WTC11 (cell line): Measurements from ENCODE around the gene CACNA2D3.

ENCODE experiments used
- CREB1 ChIP-seq: sonication (generic); formaldehyde crosslinking; IDR thresholded peaks from 2 replicates; pipeline ENCODE4 v1.8.0; 2023; ENCODE audit warnings: mild to moderate bottlenecking, missing genetic modification reagents
- FOXP1 ChIP-seq: sonication (generic); formaldehyde crosslinking; IDR thresholded peaks from 2 replicates; pipeline ENCODE4 v1.8.0; 2022; ENCODE audit warnings: missing genetic modification reagents, mild to moderate bottlenecking, moderate library complexity, borderline replicate concordance
- TF ChIP-seq, protein P1 (sequence below): fragments of 200-600 bp; IDR thresholded peaks from 2 replicates; pipeline ENCODE4 v1.8.0; 2022; ENCODE audit warnings: antibody characterized with exemption

GRCh38 chr3:55074796-55075195 is 952.4 kb downstream of the CACNA2D3 start:
- TF ChIP-seq CREB1 (CRISPR knock-in tag) (no peak), FOXP1 (CRISPR knock-in tag) (no peak)
- TF ChIP-seq, protein P1, sequence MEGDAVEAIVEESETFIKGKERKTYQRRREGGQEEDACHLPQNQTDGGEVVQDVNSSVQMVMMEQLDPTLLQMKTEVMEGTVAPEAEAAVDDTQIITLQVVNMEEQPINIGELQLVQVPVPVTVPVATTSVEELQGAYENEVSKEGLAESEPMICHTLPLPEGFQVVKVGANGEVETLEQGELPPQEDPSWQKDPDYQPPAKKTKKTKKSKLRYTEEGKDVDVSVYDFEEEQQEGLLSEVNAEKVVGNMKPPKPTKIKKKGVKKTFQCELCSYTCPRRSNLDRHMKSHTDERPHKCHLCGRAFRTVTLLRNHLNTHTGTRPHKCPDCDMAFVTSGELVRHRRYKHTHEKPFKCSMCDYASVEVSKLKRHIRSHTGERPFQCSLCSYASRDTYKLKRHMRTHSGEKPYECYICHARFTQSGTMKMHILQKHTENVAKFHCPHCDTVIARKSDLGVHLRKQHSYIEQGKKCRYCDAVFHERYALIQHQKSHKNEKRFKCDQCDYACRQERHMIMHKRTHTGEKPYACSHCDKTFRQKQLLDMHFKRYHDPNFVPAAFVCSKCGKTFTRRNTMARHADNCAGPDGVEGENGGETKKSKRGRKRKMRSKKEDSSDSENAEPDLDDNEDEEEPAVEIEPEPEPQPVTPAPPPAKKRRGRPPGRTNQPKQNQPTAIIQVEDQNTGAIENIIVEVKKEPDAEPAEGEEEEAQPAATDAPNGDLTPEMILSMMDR = no peak
